ENCODE data around the gene PLCB1. TPM values are rescaled to one million over a fixed set of nuclear protein-coding genes. Genes with fewer than 3 reads are reported as not detected.

Gene PLCB1
- polyA plus RNA-seq, 5 donors, result 11.8 to 27.1 (median 19.5) TPM

DNA sequence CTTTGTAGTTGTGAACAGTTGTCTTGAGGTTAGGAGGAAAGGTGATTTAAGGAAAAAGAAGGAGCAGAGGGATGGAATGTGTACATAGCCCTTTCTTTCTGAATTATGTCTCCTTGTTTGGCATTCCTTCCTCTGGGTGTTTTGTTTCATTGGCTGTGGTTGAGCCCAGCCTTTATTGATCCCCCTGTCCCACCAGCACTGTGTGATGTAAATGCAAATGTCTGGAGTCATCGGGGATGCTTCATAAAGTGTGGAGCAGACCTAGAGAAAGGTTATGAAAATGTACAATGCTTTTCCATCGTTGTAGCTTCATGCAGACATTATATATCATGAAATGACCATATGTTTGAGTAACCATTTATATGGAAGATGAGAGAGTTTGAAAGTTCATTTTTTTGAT is 164.5 kb downstream of the PLCB1 start:
- DNase-seq, result no peak

GRCh38 chr20:8298426-8299043 is 166.5 kb downstream of the PLCB1 start:
- no peak for DNase-seq

GRCh38 chr20:8299921-8300320 is 167.9 kb downstream of the PLCB1 start:
- DNase-seq, result no peak

DNA sequence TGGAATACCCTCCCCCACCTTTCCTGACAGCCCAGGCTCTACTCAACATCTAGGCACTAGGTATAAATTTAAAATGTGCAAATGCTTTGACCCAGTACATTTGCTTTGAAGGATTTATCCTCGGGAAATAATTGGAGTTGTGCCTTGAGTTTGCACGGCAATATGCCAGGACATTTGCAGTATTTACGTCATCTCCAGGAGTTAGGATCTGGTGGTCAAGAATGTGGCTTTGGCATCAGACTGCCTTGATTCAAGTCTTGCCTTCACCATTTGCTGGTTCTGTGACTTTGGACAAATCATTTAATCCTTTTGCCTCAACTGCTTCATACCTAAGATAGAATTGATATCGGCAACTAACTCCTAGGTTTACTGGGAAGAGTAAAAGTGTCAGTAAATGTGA is 169.6 kb downstream of the PLCB1 start:
- DNase-seq, result no peak

- no peak for DNase-seq
Observed at GRCh38 chr20:8303651-8304050, 171.6 kb downstream of the PLCB1 start.

DNA sequence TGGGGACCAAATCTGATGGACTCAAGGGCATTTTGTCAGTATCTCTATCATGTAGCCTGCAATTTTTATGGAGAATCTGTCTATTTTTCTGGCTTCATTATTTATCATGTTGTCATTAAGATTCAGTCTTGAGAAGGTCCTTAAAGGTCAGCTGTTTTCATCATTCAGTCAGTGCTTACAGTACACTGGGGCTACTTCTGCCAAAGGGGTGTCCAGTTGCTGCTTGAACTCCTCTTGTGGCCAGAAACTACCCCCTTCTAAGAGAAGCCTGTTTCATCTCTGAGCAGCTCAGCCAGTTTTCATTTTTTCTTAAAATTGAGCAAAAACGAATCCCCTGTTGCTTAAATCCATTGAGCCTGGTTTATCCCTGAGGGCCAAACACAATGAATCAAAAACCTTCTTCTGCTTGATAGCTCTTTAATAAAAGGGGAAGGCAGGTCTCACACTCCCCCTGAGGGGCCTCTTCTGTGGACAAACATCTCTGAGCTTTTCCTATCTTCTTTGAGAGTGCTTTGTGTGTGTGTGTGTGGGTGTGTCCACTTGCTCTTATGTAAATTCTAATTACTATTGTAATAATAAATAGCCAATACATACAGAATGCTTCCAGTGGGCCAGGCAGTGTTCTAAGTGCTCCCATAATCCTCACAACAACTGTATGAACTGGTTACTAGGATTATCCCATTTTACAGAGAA is 172.2 kb downstream of the PLCB1 start:
- no peak for DNase-seq

GRCh38 chr20:8305449-8305978 is 173.4 kb downstream of the PLCB1 start:
- DNase-seq, result no peak

DNA sequence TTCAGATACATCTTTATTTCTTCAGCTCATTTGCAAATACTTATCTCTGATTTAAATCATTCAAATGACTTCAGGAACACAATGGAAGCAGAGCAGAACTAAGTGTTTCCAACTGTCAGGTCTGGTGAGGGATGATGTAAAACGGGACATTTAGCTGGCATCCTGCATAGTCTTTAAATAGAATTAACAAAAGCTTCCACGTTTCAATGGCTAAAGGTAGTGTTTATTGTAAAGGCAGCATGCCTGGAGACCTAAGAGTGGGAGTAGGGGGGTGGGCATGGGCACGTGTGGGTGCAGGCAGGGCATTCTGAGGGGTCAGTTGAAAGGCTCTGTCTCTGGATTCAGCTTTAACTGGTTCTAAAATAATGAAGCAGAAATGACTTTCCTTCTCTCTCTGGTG is 174.9 kb downstream of the PLCB1 start:
- no peak for DNase-seq

DNA sequence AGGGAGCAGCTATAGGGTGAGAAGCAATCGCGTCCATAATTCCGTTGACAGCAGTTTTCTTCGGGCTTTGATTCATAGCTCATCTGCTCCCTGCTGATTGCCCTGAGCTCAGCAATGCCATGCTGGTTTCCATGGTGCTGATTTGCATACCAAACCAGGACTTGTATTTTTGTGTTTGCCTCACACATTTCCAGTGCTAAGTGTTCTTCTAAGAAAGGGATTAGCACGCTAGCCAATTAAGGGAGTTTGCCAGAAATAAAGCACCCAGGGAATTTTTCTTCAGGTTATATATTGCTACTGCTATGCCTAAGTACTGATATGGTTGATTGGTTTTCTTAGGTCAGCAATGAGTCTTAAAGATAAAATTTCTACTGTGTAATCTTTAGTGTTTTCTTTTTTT is 177.6 kb downstream of the PLCB1 start:
- no peak for DNase-seq

GRCh38 chr20:8310618-8311017 is 178.6 kb downstream of the PLCB1 start:
- no peak for DNase-seq

GRCh38 chr20:8313073-8313472 is 181.0 kb downstream of the PLCB1 start:
- DNase-seq, result no peak

DNA sequence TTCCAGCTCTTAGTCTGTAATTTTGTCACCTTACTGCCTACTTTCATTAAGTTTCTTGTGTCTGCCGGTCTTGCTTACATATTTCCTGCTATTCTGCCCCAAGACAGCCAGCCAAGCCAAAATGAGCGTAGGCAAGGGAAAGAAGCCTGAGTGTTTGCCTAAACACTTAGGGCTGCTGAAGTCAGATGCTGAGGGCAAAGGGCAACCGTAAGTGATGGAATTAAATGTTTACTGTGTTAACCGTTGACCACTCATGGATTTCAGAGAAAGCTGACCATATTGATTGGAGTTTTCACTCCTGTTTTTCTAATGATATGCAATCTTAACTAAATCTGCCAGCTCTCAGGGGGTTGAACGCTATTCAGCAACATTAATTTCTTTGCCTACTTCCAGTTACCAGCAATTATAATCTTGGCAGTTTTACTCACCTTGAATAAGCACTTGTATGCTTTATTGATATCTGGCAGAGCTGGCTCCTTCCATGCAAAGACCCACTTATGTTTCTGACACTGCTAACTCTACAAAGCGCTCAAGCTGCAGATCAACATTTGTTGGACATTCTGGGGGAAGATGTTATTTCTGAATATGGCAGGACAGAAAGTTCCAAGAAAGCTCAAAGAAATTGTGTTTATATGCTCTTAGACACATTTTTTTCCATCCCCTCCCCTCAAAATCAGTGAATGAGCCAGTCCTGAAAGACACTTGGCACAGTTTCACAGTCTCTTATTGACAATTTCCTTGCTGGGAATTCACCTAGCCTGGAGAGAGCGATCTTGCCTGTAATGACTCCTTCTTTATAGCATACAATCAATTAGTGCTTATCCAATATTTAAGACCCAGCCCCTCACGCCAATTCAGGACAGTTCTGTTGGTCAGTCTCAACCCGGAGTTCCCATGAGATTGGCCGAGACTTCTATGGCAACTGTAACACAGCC is 183.8 kb downstream of the PLCB1 start:
- DNase-seq, result no peak

DNA sequence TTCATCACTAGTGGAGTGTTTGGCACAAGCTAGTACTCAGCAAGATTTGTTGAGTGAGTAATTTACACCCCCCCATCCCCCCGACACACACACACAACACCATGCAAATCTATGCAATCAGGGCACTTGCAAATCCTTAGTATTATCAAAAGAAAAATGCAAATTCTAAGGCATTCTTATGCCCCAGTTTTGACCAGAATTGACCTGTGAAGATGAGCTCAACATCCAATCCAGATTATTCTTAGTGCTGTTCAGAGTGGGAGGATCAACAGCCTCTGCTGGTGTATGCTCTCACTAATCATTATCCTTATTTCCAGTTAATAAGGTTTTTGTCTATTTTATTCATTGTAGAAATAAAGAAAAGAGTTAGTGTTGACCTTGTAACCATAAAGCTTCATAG is 185.4 kb downstream of the PLCB1 start:
- DNase-seq, result no peak

- DNase-seq, result no peak
Observed at GRCh38 chr20:8318965-8319625, 187.0 kb downstream of the PLCB1 start.

- DNase-seq, result no peak
Observed at GRCh38 chr20:8320306-8320705, 188.2 kb downstream of the PLCB1 start.

- DNase-seq, result no peak
Observed at GRCh38 chr20:8321001-8321400, 188.9 kb downstream of the PLCB1 start.

DNA sequence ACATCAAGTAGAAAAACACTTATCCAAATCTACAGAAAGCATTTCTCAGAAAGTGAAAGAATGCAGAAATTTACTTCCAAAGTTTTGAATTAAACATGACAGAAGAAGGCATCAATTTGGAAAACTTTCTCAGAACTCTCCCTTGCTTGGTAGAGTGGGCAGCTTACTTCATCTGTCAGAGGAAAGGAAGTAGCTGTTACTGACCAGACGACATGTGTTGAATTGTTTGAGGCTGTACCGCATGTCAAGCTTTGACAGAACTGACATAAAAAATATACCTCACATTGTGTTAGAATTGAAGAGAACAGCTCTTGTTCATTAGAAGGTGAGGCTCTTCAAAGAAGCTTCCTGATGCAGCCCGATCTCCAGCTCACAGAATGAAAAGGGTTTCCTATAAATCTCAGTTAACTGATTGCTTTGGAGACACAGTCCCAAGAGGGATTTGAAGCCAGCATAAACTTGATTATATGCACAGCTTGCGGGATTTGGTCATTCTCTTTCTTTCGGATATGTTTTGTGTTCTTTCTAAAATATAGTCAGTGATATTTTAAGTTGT is 190.7 kb downstream of the PLCB1 start:
- DNase-seq, result no peak

- no peak for DNase-seq
Observed at GRCh38 chr20:8326191-8326590, 194.1 kb downstream of the PLCB1 start.

- DNase-seq, result no peak
Observed at GRCh38 chr20:8326899-8327298, 194.8 kb downstream of the PLCB1 start.

DNA sequence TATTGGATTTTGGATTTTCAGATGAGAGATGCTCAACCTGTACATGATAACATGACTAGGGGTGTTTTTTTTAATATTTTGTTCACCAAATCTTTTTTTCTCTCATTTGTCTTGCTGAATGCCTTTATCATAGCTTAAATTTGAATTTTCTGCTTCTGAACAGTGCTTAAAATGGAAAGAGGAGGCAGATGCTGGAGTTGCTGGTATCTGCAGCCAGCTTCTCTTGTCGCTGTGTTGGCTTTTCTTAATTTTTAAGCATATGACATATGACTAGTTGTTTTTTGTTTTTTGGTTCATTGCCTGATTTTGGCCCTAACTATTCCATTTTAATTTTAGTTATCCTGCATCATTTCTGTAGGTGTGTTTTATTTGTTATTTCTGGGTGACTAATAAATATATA is 196.1 kb downstream of the PLCB1 start:
- no peak for DNase-seq

DNA sequence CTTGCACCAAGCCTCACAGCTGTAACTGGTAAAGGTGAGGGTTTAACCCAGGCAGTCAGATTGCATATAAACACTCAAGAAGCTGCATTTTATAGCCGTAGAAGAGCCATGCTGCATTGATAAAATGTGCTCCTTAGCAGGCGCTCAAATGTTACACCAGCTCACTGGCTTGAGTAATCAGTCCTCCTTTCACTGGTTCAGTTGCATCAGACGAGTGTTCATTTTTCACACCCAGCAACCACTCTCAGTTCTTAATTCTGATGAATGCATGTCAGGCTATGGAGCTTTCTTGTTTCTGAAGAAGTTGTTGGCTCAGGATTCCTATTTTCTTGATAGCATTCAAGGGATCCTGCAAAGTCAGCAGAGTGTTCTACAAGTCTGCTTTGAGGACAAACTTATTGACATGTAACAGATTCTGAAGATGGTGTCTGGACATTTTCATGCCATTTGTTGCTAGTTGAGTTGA is 198.3 kb downstream of the PLCB1 start:
- DNase-seq, result no peak

Data from right lung (tissue), 5 donors.